ENCODE measurements around the gene KRT76. TPM values are rescaled to one million over a fixed set of nuclear protein-coding genes. Genes with fewer than 3 reads are reported as not detected.

Gene KRT76
- total RNA-seq, 1 donor from 2014 or later: not detected

- intact Hi-C loops (cut with DNase I): no loop called here
- ATAC-seq (no peak), DNase-seq (ENCODE audit: missing footprints) (no peak)
Measured at GRCh38 chr12:52788876-52789636, 11.9 kb upstream of the KRT76 start.

- ATAC-seq: no peak
- intact Hi-C loops (cut with DNase I): no loop called here
- DNase-seq (ENCODE audit: missing footprints): no peak
Measured at GRCh38 chr12:52788192-52788875, 11.2 kb upstream of the KRT76 start.

GRCh38 chr12:52787324-52788191 lies 10.4 kb upstream of the KRT76 start:
- intact Hi-C loops (cut with DNase I): no loop called here
- ATAC-seq: no peak
- DNase-seq (ENCODE audit: missing footprints): no peak

GRCh38 chr12:52784909-52785308 lies 7.8 kb upstream of the KRT76 start:
- DNase-seq (ENCODE audit: missing footprints): no peak
- no peak for ATAC-seq
- intact Hi-C loops (cut with DNase I): no loop called here

GRCh38 chr12:52783563-52784316 lies 6.6 kb upstream of the KRT76 start:
- ATAC-seq (no peak), DNase-seq (ENCODE audit: missing footprints) (no peak)
- intact Hi-C loops (cut with DNase I): no loop called here

- intact Hi-C loops (cut with DNase I): no loop called here
- ATAC-seq (no peak), DNase-seq (ENCODE audit: missing footprints) (no peak)
Measured at GRCh38 chr12:52782502-52782901, 5.4 kb upstream of the KRT76 start.

- intact Hi-C loops (cut with DNase I): no loop called here
- ATAC-seq (no peak), DNase-seq (ENCODE audit: missing footprints) (no peak)
Measured at GRCh38 chr12:52781399-52782082, 4.4 kb upstream of the KRT76 start.

GRCh38 chr12:52779914-52780313 lies 2.8 kb upstream of the KRT76 start:
- no peak for DNase-seq (ENCODE audit: missing footprints)
- intact Hi-C loops (cut with DNase I): no loop called here
- no peak for ATAC-seq

GRCh38 chr12:52778833-52779232 lies 1.7 kb upstream of the KRT76 start:
- ATAC-seq: no peak
- intact Hi-C loops (cut with DNase I): no loop called here
- no peak for DNase-seq (ENCODE audit: missing footprints)

GRCh38 chr12:52777566-52777965 lies 421 bp upstream of the KRT76 start:
- no peak for DNase-seq (ENCODE audit: missing footprints)
- intact Hi-C loops (cut with DNase I): no loop called here
- ATAC-seq: no peak

GRCh38 chr12:52776435-52776834 lies 710 bp downstream of the KRT76 start:
- DNase-seq (ENCODE audit: missing footprints) (no peak), ATAC-seq (no peak)
- intact Hi-C loops (cut with DNase I): no loop called here

GRCh38 chr12:52774629-52775250 lies 2.4 kb downstream of the KRT76 start:
- intact Hi-C loops (cut with DNase I): no loop called here
- ATAC-seq: no peak
- DNase-seq (ENCODE audit: missing footprints): no peak

GRCh38 chr12:52772772-52773171 lies 4.4 kb downstream of the KRT76 start:
- no peak for DNase-seq (ENCODE audit: missing footprints)
- intact Hi-C loops (cut with DNase I): no loop called here
- ATAC-seq: no peak

GRCh38 chr12:52772188-52772587 lies 5.0 kb downstream of the KRT76 start:
- intact Hi-C loops (cut with DNase I): no loop called here
- ATAC-seq: no peak

GRCh38 chr12:52771505-52771904 lies 5.6 kb downstream of the KRT76 start:
- DNase-seq (ENCODE audit: missing footprints) (no peak), ATAC-seq (no peak)
- intact Hi-C loops (cut with DNase I): no loop called here

More at GRCh38 chr12:52772188-52772587, 5.0 kb downstream of the KRT76 start:
- DNase-seq (ENCODE audit: missing footprints): no peak

- intact Hi-C loops (cut with DNase I): no loop called here
- DNase-seq (ENCODE audit: missing footprints) (no peak), ATAC-seq (no peak)
Measured at GRCh38 chr12:52771088-52771487, 6.1 kb downstream of the KRT76 start.

GRCh38 chr12:52769946-52770345 lies 7.2 kb downstream of the KRT76 start:
- no peak for ATAC-seq

GRCh38 chr12:52769354-52769753 lies 7.8 kb downstream of the KRT76 start:
- intact Hi-C loops (cut with DNase I): no loop called here
- no peak for DNase-seq (ENCODE audit: missing footprints)
- no peak for ATAC-seq

More at GRCh38 chr12:52769946-52770345, 7.2 kb downstream of the KRT76 start:
- no peak for DNase-seq (ENCODE audit: missing footprints)
- intact Hi-C loops (cut with DNase I): no loop called here
